Measurements from ENCODE around the gene RLBP1. TPM values are rescaled to one million over a fixed set of nuclear protein-coding genes. Genes with fewer than 3 reads are reported as not detected.
A peak's percentile ranks its signal among the peaks of the same experiment; 100 is the strongest.
"Not testable (repeated sequence)": the region's sequence is repeated elsewhere in the genome, so short reads cannot be mapped to it uniquely, and the experiment has no call there.

Gene RLBP1
- total RNA-seq: not detected

- DNase-seq: no peak
Measured at GRCh38 chr15:89221543-89221942, at the start of gene RLBP1. Gene RLBP1 (minus strand): TSS chr15:89221579. CDS start chr15:89218975, 2,604 bp downstream.

- DNase-seq: not testable (repeated sequence)
Measured at GRCh38 chr15:89250142-89250541, 28.8 kb upstream of the RLBP1 start.

- no peak for DNase-seq
Measured at GRCh38 chr15:89248584-89248983, 27.2 kb upstream of the RLBP1 start.

- DNase-seq: no peak
Measured at GRCh38 chr15:89247446-89247845, 26.1 kb upstream of the RLBP1 start.

GRCh38 chr15:89244574-89244903 is 23.2 kb upstream of the RLBP1 start:
- DNase-seq: no peak

- DNase-seq: peak; percentile 91
Measured at GRCh38 chr15:89243691-89244573, 22.6 kb upstream of the RLBP1 start, which contains the start of gene FANCI. Gene FANCI (plus strand): TSS chr15:89243979. CDS start chr15:89247648, 3,669 bp downstream.

- peak; percentile 67 for DNase-seq
Measured at GRCh38 chr15:89243046-89243690, 21.8 kb upstream of the RLBP1 start.

- DNase-seq: not testable (repeated sequence)
Measured at GRCh38 chr15:89239883-89240810, 18.8 kb upstream of the RLBP1 start.

GRCh38 chr15:89231832-89232231 is 10.5 kb upstream of the RLBP1 start:
- no peak for DNase-seq

- DNase-seq: no peak
Measured at GRCh38 chr15:89230277-89230676, 8.9 kb upstream of the RLBP1 start.

GRCh38 chr15:89227425-89227824 is 6.0 kb upstream of the RLBP1 start:
- no peak for DNase-seq

GRCh38 chr15:89226359-89227221 is 5.2 kb upstream of the RLBP1 start:
- DNase-seq: no peak

- no peak for DNase-seq
Measured at GRCh38 chr15:89225588-89225987, 4.2 kb upstream of the RLBP1 start.

GRCh38 chr15:89218531-89218930 is 2.8 kb downstream of the RLBP1 start:
- DNase-seq: no peak

GRCh38 chr15:89217686-89218376 is 3.5 kb downstream of the RLBP1 start:
- DNase-seq: no peak

GRCh38 chr15:89217031-89217430 is 4.3 kb downstream of the RLBP1 start:
- no peak for DNase-seq

- DNase-seq: no peak
Measured at GRCh38 chr15:89215627-89216026, 5.8 kb downstream of the RLBP1 start.

- DNase-seq: no peak
Measured at GRCh38 chr15:89211678-89212170, 9.7 kb downstream of the RLBP1 start.

GRCh38 chr15:89209057-89209456 is 12.3 kb downstream of the RLBP1 start:
- DNase-seq: no peak

- DNase-seq: no peak
Measured at GRCh38 chr15:89208256-89208655, 13.1 kb downstream of the RLBP1 start.

- DNase-seq: no peak
Measured at GRCh38 chr15:89206908-89207331, 14.5 kb downstream of the RLBP1 start.
